Endodermal cell (in vitro differentiated cells): Measurements from ENCODE around the gene SELENOI. TPM values are rescaled to one million over a fixed set of nuclear protein-coding genes. Genes with fewer than 3 reads are reported as not detected.
A peak's percentile ranks its signal among the peaks of the same experiment; 100 is the strongest.

Experiments
- DNase-seq: peaks from one replicate; pipeline ENCODE4 v3.0.0-alpha.2; 2017
- H3K27ac ChIP-seq: 2 replicates; pipeline ENCODE4 v1.5.1; 2013; ENCODE audit warnings: mild to moderate bottlenecking, low read depth, low read length, moderate library complexity
- H3K27me3 ChIP-seq: 2 replicates; pipeline ENCODE4 v1.6.1; 2013; ENCODE audit warnings: mild to moderate bottlenecking, low read length, moderate library complexity; ENCODE audit not compliant: insufficient read depth, control insufficient read depth, poor library complexity, severe bottlenecking
- H3K36me3 ChIP-seq: 2 replicates; pipeline ENCODE4 v1.7.0; 2013; ENCODE audit warnings: mild to moderate bottlenecking, low read length, moderate library complexity; ENCODE audit not compliant: control insufficient read depth, insufficient read depth
- H3K4me1 ChIP-seq: one replicate; pipeline ENCODE4 v1.7.0; 2013; ENCODE audit warnings: low read length; ENCODE audit not compliant: control insufficient read depth, insufficient read depth
- H3K4me3 ChIP-seq: 2 replicates; pipeline ENCODE4 v1.5.1; 2013; ENCODE audit warnings: mild to moderate bottlenecking, low read length, moderate library complexity
- H3K9ac ChIP-seq: 2 replicates; pipeline ENCODE4 v1.6.1; 2013; ENCODE audit warnings: mild to moderate bottlenecking, low read length, moderate library complexity; ENCODE audit not compliant: poor library complexity, severe bottlenecking; ENCODE audit errors: extremely low read depth
- H3K9me3 ChIP-seq: 2 replicates; pipeline ENCODE4 v1.6.1; 2013; ENCODE audit warnings: mild to moderate bottlenecking, low read length, moderate library complexity; ENCODE audit not compliant: control insufficient read depth
- H3K27ac Mint-ChIP-seq: 2 replicates; pipeline ENCODE4 v1.8.0; 2020; ENCODE audit warnings: mixed read lengths
- H3K27me3 Mint-ChIP-seq: 2 replicates; pipeline ENCODE4 v1.8.0; 2021; ENCODE audit warnings: mild to moderate bottlenecking, mixed read lengths; ENCODE audit not compliant: insufficient read depth
- H3K36me3 Mint-ChIP-seq: 2 replicates; pipeline ENCODE4 v1.8.0; 2020; ENCODE audit warnings: low read depth, mixed read lengths
- H3K4me1 Mint-ChIP-seq: 2 replicates; pipeline ENCODE4 v1.8.0; 2020; ENCODE audit warnings: mixed read lengths
- H3K4me3 Mint-ChIP-seq: 2 replicates; pipeline ENCODE4 v1.8.0; 2020; ENCODE audit warnings: mild to moderate bottlenecking, moderate library complexity, mixed read lengths
- H3K9me3 Mint-ChIP-seq: 2 replicates; pipeline ENCODE4 v1.8.0; 2020; ENCODE audit warnings: mild to moderate bottlenecking, mixed read lengths
- CTCF ChIP-seq: fragments of 200-600 bp; sonication (generic); conservative IDR thresholded peaks from 2 replicates; pipeline ENCODE4 v1.5.0; 2021; ENCODE audit warnings: antibody characterized with exemption, mild to moderate bottlenecking
- WGBS, 2 experiments: methylation state at CpG; one replicate each; pipeline versions ENCODE4 v1.1.5 to v1.1.7; 2013; ENCODE audit warnings: missing lambda C conversion rate in 2 of 2, mixed read lengths in 1 of 2; ENCODE audit not compliant: insufficient coverage in 1 of 2, insufficient read length in 1 of 2; 5-methylcytosine and 5-hydroxymethylcytosine counted together
- total RNA-seq, 2 donors: library from RNA; stranded (reverse); fragmentation: NEBNext Ultra II Directional in 1 of 2; extraction: Animal tissue kit (Norgen Biotek cat#: 25700) in 1 of 2; gene quantifications; 2 replicates in 1 of 2; 3 replicates in 1 of 2; pipeline ENCODE4 v1.2.1, GENCODE V29; 2021

SELENOI gene
- total RNA-seq, 2 donors from 2014 or later: 59.3 to 77.1 TPM

- Mint-ChIP-seq H3K4me1 (peaks cover 4% of the 10 kb centered on the region), H3K4me3 (no peak overlapping the region), H3K9me3 (peaks cover 5% of the 10 kb centered on the region), H3K36me3 (no peaks in the 10 kb centered on the region), H3K27me3 (peaks cover 8% of the 10 kb centered on the region), H3K27ac (no peak overlapping the region)
- Histone ChIP-seq H3K4me1 (no peaks in the 10 kb centered on the region), H3K4me3 (peak overlapping the region; percentile 21), H3K9me3 (no peaks in the 10 kb centered on the region), H3K36me3 (no peaks in the 10 kb centered on the region), H3K27me3 (peaks cover 69% of the 10 kb centered on the region), H3K27ac (peak overlapping the region; percentile 80), H3K9ac (no peak overlapping the region)
- TF ChIP-seq CTCF: no peak
- peak; percentile 75 for DNase-seq
- WGBS, 2 experiments: 17 to 29% methylated on average over 27 to 30 of the region's 30 CpGs
Observed at GRCh38 chr2:26298638-26299393, 47.1 kb upstream of the SELENOI start.

- no peaks in the 10 kb centered on the region for H3K4me1 ChIP-seq
- H3K9ac ChIP-seq: no peak overlapping the region
- H3K27ac Mint-ChIP-seq: no peak overlapping the region
- peak overlapping the region; percentile 80 for H3K27ac ChIP-seq
- no peaks in the 10 kb centered on the region for H3K9me3 ChIP-seq
- H3K36me3 Mint-ChIP-seq: no peaks in the 10 kb centered on the region
- peaks cover 8% of the 10 kb centered on the region for H3K27me3 Mint-ChIP-seq
- peaks cover 69% of the 10 kb centered on the region for H3K27me3 ChIP-seq
- H3K36me3 ChIP-seq: no peaks in the 10 kb centered on the region
- 12 to 21% methylated on average over 6 to 8 of the region's 9 CpGs for WGBS, 2 experiments
- H3K4me1 Mint-ChIP-seq: peaks cover 4% of the 10 kb centered on the region
- H3K4me3 ChIP-seq: peak overlapping the region; percentile 21
- no peak overlapping the region for H3K4me3 Mint-ChIP-seq
- H3K9me3 Mint-ChIP-seq: peaks cover 5% of the 10 kb centered on the region
- TF ChIP-seq CTCF: no peak
- peak; percentile 72 for DNase-seq
Observed at GRCh38 chr2:26299471-26300101, 46.4 kb upstream of the SELENOI start.

GRCh38 chr2:26300234-26300925 lies 45.6 kb upstream of the SELENOI start:
- Mint-ChIP-seq H3K27me3 (peaks cover 8% of the 10 kb centered on the region), H3K4me3 (no peak overlapping the region), H3K4me1 (peaks cover 4% of the 10 kb centered on the region), H3K36me3 (no peaks in the 10 kb centered on the region), H3K9me3 (no peaks in the 10 kb centered on the region), H3K27ac (no peak overlapping the region)
- H3K27me3 ChIP-seq: peaks cover 69% of the 10 kb centered on the region
- no peak overlapping the region for H3K4me3 ChIP-seq
- 78% methylated on average over 21 to 22 of the region's 22 CpGs for WGBS, 2 experiments
- H3K9me3 ChIP-seq: no peaks in the 10 kb centered on the region
- H3K27ac ChIP-seq: no peak overlapping the region
- no peaks in the 10 kb centered on the region for H3K4me1 ChIP-seq
- DNase-seq: no peak
- H3K36me3 ChIP-seq: no peaks in the 10 kb centered on the region
- no peak for TF ChIP-seq CTCF
- H3K9ac ChIP-seq: no peak overlapping the region
